ENCODE measurements around the gene AFF2. TPM values are rescaled to one million over a fixed set of nuclear protein-coding genes. Genes with fewer than 3 reads are reported as not detected.
"Not testable (repeated sequence)": the region's sequence is repeated elsewhere in the genome, so short reads cannot be mapped to it uniquely, and the experiment has no call there.

Gene AFF2
- total RNA-seq, 1 donor from 2014 or later: 0.27 TPM

- no peaks in the 10 kb centered on the region for H3K36me3 ChIP-seq
- no peak for DNase-seq
- no peak overlapping the region for H3K4me3 ChIP-seq
- no peak overlapping the region for H3K27ac ChIP-seq (replicated peaks)
- H3K27me3 ChIP-seq (ENCODE audit: low read depth): no peaks in the 10 kb centered on the region
- H3K9me3 ChIP-seq (replicated peaks): no peaks in the 10 kb centered on the region
- intact Hi-C loops (cut with micrococcal nuclease): no loop called here
- H3K4me1 ChIP-seq: no peaks in the 10 kb centered on the region
- TF ChIP-seq, protein P1, sequence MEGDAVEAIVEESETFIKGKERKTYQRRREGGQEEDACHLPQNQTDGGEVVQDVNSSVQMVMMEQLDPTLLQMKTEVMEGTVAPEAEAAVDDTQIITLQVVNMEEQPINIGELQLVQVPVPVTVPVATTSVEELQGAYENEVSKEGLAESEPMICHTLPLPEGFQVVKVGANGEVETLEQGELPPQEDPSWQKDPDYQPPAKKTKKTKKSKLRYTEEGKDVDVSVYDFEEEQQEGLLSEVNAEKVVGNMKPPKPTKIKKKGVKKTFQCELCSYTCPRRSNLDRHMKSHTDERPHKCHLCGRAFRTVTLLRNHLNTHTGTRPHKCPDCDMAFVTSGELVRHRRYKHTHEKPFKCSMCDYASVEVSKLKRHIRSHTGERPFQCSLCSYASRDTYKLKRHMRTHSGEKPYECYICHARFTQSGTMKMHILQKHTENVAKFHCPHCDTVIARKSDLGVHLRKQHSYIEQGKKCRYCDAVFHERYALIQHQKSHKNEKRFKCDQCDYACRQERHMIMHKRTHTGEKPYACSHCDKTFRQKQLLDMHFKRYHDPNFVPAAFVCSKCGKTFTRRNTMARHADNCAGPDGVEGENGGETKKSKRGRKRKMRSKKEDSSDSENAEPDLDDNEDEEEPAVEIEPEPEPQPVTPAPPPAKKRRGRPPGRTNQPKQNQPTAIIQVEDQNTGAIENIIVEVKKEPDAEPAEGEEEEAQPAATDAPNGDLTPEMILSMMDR (IDR thresholded peaks at IDR 0.05; ENCODE audit: borderline replicate concordance): no peak
Observed at GRCh38 chrX:148905400-148905799, 405.0 kb downstream of the AFF2 start.

DNA sequence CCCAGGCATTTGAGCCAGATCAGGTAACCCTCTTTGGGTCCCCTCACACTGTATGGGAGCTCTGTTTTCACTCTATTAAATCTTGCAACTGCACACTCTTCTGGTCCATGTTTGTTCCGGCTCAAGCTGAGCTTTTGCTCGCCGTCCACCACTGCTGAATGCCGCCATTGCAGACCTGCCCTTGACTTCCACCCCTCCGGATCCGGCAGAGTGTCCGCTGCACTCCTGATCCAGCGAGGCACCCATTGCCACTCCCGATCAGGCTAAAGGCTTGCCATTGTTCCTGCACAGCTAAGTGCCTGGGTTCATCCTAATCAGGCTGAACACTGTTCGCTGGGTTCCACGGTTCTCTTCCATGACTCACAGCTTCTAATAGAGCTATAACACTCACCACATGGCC, 406.2 kb downstream of the AFF2 start:
- H3K27me3 ChIP-seq (ENCODE audit: low read depth); H3K27ac ChIP-seq (replicated peaks); H3K4me3 ChIP-seq; H3K36me3 ChIP-seq; intact Hi-C loops (cut with micrococcal nuclease); H3K4me1 ChIP-seq; DNase-seq; H3K9me3 ChIP-seq (replicated peaks): not testable (repeated sequence)

DNA sequence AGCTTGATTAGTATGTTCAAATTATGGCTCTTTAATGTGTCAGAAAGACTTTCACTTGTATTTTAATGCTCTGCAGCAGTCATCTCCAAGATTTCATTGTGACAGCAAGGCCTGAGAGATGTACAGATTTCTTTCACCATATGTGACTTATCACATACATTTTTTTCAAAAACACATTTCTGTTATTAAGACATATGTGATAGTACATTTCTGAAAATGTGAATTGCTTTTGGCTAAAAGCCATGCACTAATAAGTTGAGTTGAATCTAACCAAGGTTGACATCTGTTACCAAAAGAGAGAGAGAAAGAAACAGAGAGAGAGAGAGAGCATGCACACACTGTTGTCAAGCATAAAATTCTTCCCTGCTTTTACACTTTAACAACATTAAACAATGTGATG, 409.3 kb downstream of the AFF2 start:
- no peaks in the 10 kb centered on the region for H3K36me3 ChIP-seq
- H3K4me3 ChIP-seq: no peak overlapping the region
- H3K9me3 ChIP-seq (replicated peaks): no peaks in the 10 kb centered on the region
- H3K27me3 ChIP-seq (ENCODE audit: low read depth): no peaks in the 10 kb centered on the region
- no peak overlapping the region for H3K27ac ChIP-seq (replicated peaks)
- no peak for DNase-seq
- no peaks in the 10 kb centered on the region for H3K4me1 ChIP-seq
- intact Hi-C loops (cut with micrococcal nuclease): no loop called here
- TF ChIP-seq, protein P1 (IDR thresholded peaks at IDR 0.05; ENCODE audit: borderline replicate concordance): no peak

DNA sequence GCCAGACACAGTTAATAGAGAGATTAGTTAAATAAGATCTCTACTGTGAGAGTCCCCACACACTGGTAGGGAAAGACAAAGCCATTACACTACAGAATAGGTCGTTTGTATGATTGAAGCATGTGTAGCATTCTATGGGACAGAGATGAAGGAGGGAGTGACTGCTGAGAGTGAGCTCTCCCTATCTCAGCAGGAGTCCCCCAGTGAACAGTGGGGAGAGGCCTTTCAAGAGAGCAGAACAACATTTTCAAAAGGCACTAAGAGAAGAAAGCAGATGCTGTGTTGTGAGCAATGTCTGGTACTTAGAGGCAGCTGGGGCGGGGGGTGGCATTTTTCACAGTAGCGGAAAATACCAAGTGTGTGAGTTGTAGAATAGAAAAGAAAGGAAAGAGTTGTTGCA, 413.6 kb downstream of the AFF2 start:
- Histone ChIP-seq H3K4me3 (no peak overlapping the region), H3K27me3 (ENCODE audit: low read depth) (no peaks in the 10 kb centered on the region), H3K4me1 (no peaks in the 10 kb centered on the region), H3K9me3 (replicated peaks) (no peaks in the 10 kb centered on the region), H3K36me3 (no peaks in the 10 kb centered on the region), H3K27ac (replicated peaks) (no peak overlapping the region)
- intact Hi-C loops (cut with micrococcal nuclease): no loop called here
- DNase-seq: no peak
- TF ChIP-seq, protein P1 (IDR thresholded peaks at IDR 0.05; ENCODE audit: borderline replicate concordance): no peak

GRCh38 chrX:148914783-148915182, 414.4 kb downstream of the AFF2 start:
- Histone ChIP-seq H3K27me3 (ENCODE audit: low read depth) (no peaks in the 10 kb centered on the region), H3K9me3 (replicated peaks) (no peaks in the 10 kb centered on the region), H3K36me3 (no peaks in the 10 kb centered on the region), H3K4me1 (no peaks in the 10 kb centered on the region), H3K4me3 (no peak overlapping the region), H3K27ac (replicated peaks) (no peak overlapping the region)
- intact Hi-C loops (cut with micrococcal nuclease): no loop called here
- TF ChIP-seq, protein P1 (IDR thresholded peaks at IDR 0.05; ENCODE audit: borderline replicate concordance): no peak
- no peak for DNase-seq

DNA sequence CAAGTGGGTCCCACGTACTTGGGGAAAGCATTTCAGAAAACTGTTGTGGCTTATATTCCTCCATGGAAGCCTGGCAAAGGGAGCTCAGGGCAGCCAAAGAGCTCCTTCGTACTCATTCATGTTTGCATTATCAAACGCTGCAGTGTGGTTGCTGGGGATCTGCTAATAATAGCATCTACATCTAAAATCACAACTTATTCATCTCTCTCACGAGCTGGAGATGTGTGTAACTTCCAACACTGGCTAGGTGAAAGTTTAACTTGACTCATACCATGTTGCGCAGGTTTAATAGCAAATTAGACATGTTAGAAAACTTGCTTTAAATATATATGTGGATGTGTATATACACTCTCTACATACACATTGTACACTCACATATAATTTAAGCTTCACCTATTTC, 415.1 kb downstream of the AFF2 start:
- Histone ChIP-seq H3K4me3 (no peak overlapping the region), H3K27me3 (ENCODE audit: low read depth) (no peaks in the 10 kb centered on the region), H3K36me3 (no peaks in the 10 kb centered on the region), H3K27ac (replicated peaks) (no peak overlapping the region), H3K9me3 (replicated peaks) (no peaks in the 10 kb centered on the region), H3K4me1 (no peaks in the 10 kb centered on the region)
- DNase-seq: no peak
- TF ChIP-seq, protein P1 (IDR thresholded peaks at IDR 0.05; ENCODE audit: borderline replicate concordance): no peak
- intact Hi-C loops (cut with micrococcal nuclease): no loop called here

Data from left ventricle myocardium inferior (tissue), 1 donor.